Head of caudate nucleus (tissue), 42 donors: Measurements from ENCODE around the gene HM13.
"Not testable (repeated sequence)": the region's sequence is repeated elsewhere in the genome, so short reads cannot be mapped to it uniquely, and the experiment has no call there.

Source experiments
- DNase-seq, 42 donors: peaks; one replicate each; pipeline versions ENCODE4 v3.0.0 to v3.0.0-alpha.2; 2020 to 2021; ENCODE audit warnings: mixed read lengths in 7 of 42
- intact Hi-C: fragments of 100-400 bp; cut with DNase I; formaldehyde crosslinking; loops from one replicate; pipeline ENCODE4 v1.15.0; 2022

HM13 gene, protein sequence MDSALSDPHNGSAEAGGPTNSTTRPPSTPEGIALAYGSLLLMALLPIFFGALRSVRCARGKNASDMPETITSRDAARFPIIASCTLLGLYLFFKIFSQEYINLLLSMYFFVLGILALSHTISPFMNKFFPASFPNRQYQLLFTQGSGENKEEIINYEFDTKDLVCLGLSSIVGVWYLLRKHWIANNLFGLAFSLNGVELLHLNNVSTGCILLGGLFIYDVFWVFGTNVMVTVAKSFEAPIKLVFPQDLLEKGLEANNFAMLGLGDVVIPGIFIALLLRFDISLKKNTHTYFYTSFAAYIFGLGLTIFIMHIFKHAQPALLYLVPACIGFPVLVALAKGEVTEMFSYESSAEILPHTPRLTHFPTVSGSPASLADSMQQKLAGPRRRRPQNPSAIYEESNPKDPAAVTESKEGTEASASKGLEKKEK

DNA sequence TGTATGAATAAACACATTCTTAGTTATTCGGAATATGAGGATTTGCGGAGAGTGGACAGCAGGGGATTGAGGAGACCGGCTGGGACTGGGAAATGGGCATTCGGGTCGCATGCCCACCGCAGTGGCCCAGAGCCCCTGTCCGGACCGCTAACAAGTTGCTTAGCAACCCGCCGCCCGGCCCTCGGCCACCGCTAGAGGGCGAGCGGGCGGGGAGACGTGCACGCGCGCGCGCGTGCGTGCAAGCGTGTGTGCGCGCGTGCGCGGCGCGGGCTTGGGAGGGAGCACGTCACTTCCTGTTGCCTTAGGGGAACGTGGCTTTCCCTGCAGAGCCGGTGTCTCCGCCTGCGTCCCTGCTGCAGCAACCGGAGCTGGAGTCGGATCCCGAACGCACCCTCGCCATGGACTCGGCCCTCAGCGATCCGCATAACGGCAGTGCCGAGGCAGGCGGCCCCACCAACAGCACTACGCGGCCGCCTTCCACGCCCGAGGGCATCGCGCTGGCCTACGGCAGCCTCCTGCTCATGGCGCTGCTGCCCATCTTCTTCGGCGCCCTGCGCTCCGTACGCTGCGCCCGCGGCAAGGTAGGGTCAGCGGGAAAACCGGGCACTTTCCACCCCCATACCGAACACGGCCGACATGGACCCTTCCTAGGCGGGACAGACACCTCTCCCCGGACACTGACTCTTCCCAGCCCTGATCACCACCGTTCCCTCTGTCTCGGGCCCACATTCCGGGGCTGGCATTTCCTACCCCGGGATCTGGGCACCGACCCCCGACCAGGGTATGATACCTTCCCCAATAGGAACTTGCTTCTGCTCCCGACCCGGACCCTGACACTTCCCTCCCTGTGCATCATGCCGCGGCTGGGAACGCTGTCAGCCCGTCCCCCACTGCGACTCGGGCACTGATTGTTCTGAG lies at the start of gene HM13:
Gene HM13, plus strand, starts transcription at position 289 of the 918 bp plus-strand sequence. Its CDS starts 110 bp downstream, at position 399.
- intact Hi-C loops, result no loop called here
- DNase-seq, result peak; percentile 85 to 96 (median 93)

DNA sequence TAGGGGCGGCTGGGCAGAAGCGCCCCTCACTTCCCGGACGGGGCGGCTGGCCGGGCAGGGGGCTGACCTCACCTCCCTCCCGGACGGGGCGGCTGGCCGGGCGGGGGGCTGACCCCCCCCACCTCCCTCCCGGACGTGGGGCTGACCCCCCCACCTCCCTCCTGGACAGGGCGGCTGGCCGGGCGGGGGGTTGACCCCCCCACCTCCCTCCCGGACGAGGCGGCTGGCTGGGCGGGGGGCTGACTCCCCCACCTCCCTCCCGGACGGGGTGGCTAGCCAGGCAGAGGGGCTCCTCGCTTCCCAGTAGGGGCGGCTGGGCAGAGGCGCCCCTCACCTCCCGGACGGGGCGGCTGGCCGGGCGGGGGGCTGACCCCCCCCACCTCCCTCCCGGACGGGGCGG lies 43.3 kb upstream of the HM13 start:
- DNase-seq, intact Hi-C loops: not testable (repeated sequence)

DNA sequence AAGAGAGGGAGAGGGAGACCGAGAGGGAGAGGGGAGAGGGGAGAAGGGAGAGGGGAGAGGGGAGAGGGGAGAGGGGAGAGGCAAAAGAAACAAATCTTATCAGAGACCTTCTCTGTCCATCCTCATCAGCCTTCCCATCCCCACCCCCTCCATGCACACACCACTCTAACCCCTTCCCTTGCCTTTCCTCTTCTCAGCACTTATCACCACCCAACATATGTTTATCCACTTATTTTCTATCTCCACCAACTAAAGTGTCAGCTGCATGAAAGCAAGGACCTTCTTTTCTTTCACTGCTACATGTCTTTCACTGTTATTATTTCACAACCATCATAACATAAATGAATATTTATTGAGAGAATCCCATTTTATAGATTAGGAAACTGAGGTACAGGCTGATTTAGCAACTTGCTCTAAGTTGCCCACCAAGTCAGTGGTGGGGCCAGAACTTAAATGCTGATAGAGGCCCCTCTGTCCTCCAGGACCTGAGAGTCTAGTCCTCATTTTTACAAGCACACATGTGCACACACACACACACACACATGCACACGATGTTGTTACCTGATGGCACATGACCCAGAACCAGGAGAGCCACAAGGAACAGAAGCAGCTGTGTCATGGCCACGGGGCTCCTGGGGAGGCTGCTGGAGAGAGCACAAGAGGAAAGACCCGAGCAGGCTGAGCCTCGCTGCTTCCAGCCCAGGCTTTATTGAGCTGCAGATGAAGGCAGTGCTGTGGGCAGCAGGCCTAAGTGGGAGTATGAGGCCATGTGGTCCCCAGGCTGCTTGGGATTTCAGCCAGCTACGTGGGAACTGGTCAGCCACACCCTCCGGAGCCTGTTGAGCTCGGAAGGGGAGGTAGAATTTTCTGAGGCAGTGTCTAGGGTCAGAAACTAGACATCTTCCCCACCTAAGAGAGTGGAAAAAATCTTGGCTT lies 41.6 kb upstream of the HM13 start:
- intact Hi-C loops, result no loop called here
- no peak for DNase-seq

DNA sequence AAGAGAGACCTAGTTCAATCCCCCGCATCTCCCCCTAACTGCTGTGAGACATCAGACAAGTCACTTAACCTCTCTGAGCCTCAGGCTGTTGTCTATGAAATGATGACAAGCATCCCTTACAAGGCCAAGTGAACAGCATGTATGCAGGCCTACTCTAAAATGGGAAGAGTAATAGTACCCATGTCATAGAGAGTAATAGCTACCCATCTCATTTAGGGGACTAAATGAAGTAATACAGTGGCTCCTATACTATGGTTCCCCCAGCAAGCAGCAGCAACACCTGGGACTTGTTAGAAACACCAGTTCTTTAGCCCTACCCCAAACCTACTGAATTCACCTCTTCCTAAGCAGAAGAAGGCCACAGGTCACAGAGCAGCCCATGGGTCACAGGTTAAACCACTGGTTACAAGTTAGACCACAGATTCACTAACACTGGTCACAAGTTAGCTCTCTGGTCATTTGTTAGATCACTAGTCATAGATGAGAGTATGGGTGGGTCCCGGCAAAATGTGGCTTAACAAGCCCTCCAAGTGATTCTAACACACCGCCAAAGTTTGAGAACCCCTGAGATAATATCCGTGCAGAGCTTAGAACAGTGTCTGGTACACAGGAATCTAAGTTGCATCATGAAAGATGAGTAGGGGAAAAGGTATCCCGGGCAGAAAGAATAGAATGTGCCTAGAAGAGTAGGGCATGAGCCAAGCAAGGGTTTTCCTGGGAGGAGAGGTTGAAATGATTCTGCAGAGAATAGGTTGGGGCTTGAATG lies 40.7 kb upstream of the HM13 start:
- DNase-seq, result no peak
- intact Hi-C loops, result no loop called here

DNA sequence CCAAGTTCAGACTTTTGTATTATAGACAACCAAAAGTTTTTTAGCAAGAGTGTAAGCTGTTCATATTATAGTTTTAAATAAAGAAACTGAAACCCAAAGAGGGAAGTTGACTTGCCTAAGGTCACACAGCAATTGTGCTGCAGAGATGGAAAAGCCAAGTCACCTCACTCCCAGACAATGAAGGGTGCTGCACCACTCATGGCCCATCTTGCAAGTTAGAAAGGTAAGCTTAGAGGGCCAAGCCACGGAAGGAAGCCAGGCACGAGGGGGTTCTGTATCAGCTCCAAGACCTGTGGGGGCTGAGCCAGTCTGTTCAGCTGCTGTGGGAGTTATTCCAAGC lies 40.2 kb upstream of the HM13 start:
- DNase-seq, result no peak
- intact Hi-C loops, result no loop called here

DNA sequence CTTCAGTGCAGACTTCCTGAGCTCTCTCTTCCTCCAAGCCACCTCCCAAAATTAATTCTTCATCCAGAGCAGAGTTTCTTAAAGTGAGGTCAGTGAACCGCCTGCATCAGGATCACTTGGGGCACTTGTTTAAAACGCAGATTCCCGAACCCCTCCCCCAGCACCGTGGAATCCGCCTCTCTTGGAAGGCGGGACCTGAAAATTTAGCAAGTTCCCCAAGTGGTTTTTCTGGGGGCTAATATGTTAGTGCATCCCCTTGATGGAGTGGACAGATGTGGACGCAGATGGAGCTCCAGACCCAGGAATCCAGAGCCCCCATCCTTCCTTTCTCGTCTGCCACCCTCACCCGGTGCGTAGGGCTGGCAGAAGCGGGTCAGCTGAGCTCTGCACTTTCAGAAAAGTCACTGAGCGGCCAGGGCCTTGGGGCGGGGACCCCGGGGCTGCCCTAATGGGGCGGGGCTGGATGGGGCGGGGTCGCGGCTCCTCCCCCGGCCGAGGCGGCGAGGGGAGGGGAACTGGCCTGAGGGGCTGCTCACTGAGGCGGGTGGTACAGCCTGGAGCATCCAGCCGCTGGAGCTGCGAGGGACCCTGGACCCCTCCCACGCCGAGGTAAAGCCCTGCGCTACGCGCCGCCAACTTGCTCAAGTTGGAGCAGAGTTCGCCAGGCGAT lies 39.3 kb upstream of the HM13 start, which contains the start of the genes DEFB124 and REM1:
Gene DEFB124, minus strand, starts transcription at position 370 of the 670 bp plus-strand sequence. CDS start 2,114 bp downstream, outside the sequence.
Gene REM1, plus strand, starts transcription at position 531 of the 670 bp plus-strand sequence. CDS start 1,158 bp downstream, outside the sequence.
- DNase-seq, result no peak
- intact Hi-C loops, result no loop called here

DNA sequence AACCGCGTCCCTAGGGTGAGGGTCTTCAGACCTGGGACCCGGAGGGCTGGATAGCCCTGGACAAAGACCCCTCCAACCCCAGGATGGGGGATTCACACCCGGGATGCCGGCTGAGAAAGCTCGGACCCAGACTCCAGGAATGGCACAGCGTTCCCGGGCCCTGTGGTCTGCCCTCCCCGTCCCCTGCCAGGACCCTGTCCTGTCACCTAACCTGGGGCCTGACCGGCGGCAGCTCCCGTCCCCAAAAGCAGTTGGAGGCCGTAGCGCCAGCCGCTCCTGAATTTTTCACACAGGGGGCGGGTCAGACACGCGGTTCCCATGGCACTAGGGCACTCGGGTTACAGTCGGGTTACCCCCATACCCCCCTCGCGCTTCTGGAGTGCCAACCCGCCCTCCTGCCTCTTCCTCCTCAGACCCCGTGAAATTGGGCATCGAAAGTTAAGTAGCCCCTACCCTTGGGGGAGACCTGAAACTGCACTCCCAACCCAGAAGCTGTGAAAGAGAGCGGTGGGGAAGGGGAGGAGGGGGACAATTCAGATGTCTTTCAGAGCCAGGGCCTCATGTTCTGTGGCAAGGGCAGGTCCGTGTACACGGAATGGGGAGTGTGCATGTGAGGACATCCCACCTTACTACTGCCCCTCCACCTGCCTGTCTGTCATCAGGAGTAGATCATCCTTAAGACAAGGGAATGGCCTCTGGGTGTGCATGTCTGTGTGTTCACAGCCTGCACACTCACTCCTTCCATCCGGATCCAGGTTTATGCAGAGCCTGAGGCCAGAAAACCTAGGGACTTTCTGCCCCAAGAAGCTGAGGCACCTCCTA lies 38.6 kb upstream of the HM13 start:
- intact Hi-C loops, result no loop called here

DNA sequence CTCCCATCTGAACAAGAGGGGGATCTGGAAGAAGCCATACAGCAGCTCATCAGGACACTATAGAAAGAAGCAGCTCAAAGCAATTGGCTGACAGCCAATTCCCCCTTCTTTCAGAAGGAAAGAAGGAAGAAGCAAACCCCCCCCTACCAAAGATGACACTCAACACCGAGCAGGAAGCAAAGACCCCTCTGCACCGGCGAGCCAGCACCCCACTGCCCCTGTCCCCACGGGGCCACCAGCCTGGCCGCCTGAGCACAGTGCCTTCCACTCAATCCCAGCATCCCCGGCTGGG lies 38.0 kb upstream of the HM13 start:
- intact Hi-C loops, result no loop called here

More for the DNA sequence above, 38.6 kb upstream of the HM13 start:
- DNase-seq, result no peak

DNA sequence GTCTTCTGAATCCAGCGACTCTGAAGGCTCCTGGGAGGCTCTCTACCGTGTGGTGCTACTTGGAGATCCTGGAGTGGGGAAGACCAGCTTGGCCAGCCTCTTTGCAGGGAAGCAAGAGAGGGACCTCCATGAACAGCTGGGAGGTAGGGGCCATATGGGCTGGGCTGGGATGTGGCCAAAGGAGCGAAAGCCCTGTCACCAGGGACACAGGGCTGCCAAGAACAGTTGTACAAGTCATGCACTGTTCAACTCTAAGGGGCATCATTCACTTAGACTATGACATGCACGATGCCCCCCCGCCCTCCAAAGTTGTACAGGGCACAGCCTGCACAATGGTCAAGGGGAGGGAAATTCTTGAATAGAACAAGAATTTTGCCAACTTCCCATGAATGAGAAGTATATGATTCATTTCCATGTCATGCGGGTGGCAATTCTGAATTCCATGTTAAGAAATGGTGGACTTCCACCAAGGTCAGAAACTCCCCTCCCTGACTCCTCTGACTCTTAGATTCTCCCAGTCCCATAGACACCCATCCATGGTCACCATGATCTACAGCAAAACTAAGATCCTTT lies 37.5 kb upstream of the HM13 start:
- no peak for DNase-seq

More for the DNA sequence above, 38.0 kb upstream of the HM13 start:
- no peak for DNase-seq

DNA sequence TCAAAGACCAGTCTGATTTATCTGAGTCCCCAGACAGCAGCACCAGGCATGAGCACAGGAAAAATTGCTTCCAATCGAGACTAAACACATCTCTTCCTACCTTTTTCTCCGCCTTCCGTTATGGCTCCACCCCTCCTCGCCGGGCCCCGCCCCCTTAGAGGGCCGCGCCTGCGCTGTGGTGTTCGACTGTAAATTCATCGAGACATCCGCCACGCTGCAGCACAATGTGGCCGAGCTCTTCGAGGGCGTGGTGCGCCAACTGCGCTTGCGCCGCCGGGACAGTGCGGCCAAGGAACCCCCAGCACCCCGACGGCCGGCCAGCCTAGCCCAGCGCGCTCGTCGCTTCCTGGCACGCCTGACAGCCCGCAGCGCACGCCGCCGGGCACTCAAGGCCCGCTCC lies 30.2 kb upstream of the HM13 start:
- no peak for DNase-seq
- intact Hi-C loops, result no loop called here

More for the DNA sequence above, 37.5 kb upstream of the HM13 start:
- intact Hi-C loops, result no loop called here

DNA sequence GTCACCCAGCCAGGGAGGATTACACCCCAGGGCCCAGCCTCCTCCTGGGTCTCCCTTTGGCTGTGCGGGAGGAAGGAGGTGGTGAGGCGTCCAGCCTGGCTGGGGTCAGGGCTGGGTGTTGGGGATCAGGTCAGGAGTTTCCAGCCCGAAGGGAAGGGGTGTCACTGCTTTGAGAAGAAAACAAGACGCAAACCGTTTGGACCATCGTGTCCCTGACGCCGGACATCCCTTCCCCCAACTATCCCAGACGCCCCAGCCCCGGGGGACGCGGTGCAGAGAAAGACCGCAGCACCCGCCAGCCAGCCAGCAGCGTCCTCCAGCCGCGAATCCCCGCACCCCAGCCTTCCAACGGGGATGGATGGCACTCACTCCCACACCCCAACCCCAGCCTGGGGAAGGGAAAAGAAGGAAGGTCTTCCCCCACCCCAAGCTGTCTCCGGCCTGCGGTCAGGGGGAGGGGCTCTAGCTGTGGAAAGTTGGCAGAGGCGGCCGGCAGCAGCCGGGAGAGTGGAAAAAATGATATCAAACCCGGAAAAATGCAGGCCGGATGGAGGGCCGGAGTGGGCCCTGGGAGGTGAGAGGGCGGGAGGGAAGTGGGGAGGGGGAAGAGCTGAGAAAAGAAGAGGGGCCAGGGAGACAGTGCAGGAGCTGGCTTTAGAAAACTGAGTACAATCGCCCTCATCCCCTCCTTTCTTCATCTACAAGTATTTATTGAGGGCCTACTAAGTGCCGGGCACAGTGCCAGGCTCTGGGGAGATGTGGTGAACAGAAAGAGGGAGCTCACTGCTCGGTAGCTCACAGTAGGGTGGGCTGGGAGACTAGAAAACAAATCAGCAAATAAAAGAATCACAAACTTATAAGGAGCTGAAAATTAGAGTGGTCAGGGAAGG lies 28.5 kb upstream of the HM13 start:
- intact Hi-C loops, result no loop called here
- DNase-seq, result peak in 1 of 42 donors; percentile 4

DNA sequence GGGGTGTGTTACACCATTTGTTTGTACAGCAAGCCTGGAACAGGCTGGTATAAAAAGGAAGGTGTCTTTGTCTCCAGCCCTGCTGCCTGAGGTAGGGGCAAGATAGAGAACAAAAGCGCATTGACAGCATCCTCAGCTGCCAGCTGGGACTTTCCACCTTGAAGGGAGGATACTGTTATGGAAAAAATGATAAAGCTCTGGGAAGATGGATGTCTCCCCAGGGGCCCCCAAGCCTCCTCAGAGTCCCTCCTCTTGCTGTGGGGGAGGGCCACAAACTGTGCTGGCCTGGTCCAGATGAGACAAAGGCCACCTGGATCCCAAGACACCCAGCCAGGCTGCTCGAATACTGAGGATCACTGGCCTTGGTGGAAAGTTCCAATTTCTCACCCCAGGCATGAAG lies 26.1 kb upstream of the HM13 start:
- intact Hi-C loops, result no loop called here
- no peak for DNase-seq

DNA sequence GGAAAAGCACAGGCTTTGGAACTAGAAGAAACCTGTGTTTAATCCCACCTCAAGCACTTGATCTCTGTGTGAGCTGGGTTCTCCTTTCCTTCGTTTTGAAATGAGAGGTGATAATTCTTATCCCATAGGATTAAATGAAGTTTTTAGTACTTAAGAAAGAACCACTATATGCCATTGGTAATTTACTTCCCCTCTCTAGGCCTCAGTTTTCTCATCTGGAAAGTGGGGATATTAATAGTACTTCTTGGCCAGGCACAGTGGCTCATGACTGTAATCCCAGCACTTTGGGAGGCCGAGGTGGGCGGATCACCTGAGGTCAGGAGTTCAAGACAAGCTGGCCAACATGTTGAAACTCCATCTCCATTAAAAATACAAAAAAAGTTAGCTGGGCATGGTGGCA lies 25.1 kb upstream of the HM13 start:
- no peak for DNase-seq
- intact Hi-C loops, result no loop called here

DNA sequence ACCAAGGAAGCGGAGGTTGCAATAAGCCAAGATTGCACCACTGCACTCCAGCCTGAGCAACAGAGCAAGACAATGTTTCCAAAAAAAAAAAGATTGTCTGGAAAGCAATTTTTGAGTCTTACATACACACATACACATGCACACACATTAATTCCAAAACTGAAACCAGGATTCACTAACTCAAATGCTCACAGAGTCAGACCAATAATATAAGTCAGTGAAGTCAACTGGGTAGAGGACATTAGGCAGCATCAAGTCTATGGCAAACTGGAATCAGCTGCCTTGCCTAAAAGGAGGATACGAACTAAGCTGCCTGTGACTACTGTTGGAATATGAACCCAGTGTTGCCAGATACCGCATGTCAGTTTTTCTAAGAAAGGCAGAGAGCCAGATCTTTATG lies 23.5 kb upstream of the HM13 start:
- DNase-seq, result no peak
- intact Hi-C loops, result no loop called here

DNA sequence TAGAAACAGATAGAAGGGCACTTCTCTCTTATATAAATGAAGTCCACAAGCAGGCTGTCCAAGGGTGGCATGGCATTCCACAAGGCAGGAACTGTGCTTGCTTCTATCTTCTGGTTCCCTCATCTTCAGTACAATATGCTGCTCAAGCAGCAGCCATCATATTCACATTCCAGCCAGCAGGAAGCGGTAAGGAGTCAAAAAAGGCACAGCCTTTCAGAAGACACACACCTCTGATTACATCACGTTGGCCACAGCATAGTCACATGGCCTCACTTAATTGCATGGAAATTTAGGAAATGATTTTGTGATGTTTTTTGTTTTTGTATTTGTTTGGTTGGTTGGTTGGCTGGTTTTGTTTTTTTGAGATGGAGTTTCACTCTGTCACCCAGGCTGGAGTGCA lies 20.1 kb upstream of the HM13 start:
- no peak for DNase-seq
- intact Hi-C loops, result no loop called here
